ENCODE results near the gene RHOBTB3. TPM values are rescaled to one million over a fixed set of nuclear protein-coding genes. Genes with fewer than 3 reads are reported as not detected.

The RHOBTB3 gene
- total and polyA plus RNA-seq, 2 donors (not counting 3 experiments of a cell fraction or from before 2014, with no cell fraction given), result 44.1 to 52.1 TPM

- Histone ChIP-seq H3K4me1 (ENCODE audit: control insufficient read depth, extremely low read depth, insufficient read depth, low read length) (no peaks in the 10 kb centered on the region), H3K27me3 (ENCODE audit: control insufficient read depth in 2 of 2, insufficient read depth in 2 of 2, low read length in 2 of 2) (no peaks in the 10 kb centered on the region), H3K27ac (ENCODE audit: insufficient read depth, low read depth, low read length) (no peak overlapping the region), H3K79me2 (ENCODE audit: control insufficient read depth, insufficient read depth, low read length) (no peaks in the 10 kb centered on the region), H3K9ac (replicated peaks; ENCODE audit: extremely low read depth, insufficient read depth, low read length) (no peak overlapping the region), H4K20me1 (replicated peaks; ENCODE audit: control insufficient read depth, extremely low read depth, insufficient read depth, low read length) (no peaks in the 10 kb centered on the region), H3K9me1 (replicated peaks; ENCODE audit: control insufficient read depth, extremely low read depth, insufficient read depth, low read length) (no peaks in the 10 kb centered on the region), H3K36me3 (ENCODE audit: control insufficient read depth in 2 of 2, extremely low read depth in 1 of 2, insufficient read depth in 2 of 2, low read length in 2 of 2) (no peaks in the 10 kb centered on the region), H3K4me2 (ENCODE audit: insufficient read depth, low read length) (no peak overlapping the region), H3K9me3 (replicated peaks; ENCODE audit: control insufficient read depth, insufficient read depth, low read length) (no peaks in the 10 kb centered on the region), H2AFZ (ENCODE audit: low read depth, low read length) (no peak overlapping the region), H3K4me3 (replicated peaks in 1 of 3; ENCODE audit: insufficient read depth in 1 of 3, low read depth in 1 of 3, low read length in 3 of 3) (no peak overlapping the region)
- FAIRE-seq (no peak), DNase-seq (ENCODE audit: low read depth, low spot score) (no peak)
- intact Hi-C loops (cut with micrococcal nuclease) (no loop called here), dilution Hi-C loops (cut with MboI; ENCODE audit: extremely low pct_ligation_motif_present, low sequenced_read_pairs) (no loop called here)
- ChIA-PET POLR2A (no interaction called here), CTCF (interaction anchor here (0.6 to 1.6 kb wide), 6 partner anchors 9 to 161 kb away, joined by 3 to 4 read pairs (median 3); partner anchors contain the start of gene RFESD)
- TF ChIP-seq FOS (IDR thresholded peaks at IDR 0.05; ENCODE audit: borderline replicate concordance, insufficient read depth, low read length) (no peak), POLR2A (IDR thresholded peaks at IDR 0.05; ENCODE audit: low read depth, low read length) (no peak), MAX (IDR thresholded peaks at IDR 0.05; ENCODE audit: insufficient read depth, insufficient read length) (no peak), POLR2AphosphoS5 (IDR thresholded peaks at IDR 0.05; ENCODE audit: insufficient read depth, low read depth, low read length) (no peak), MYC (IDR thresholded peaks at IDR 0.05; ENCODE audit: low read depth, low read length) (no peak), GATA2 (IDR thresholded peaks at IDR 0.05; ENCODE audit: insufficient read depth, insufficient read length, low read depth, low read length) (no peak), JUN (IDR thresholded peaks at IDR 0.05; ENCODE audit: borderline replicate concordance, insufficient read depth, insufficient read length, low read depth) (no peak), CTCF (IDR thresholded peaks at IDR 0.05; ENCODE audit: extremely low read depth in 1 of 2, insufficient read depth in 1 of 2, low read depth in 1 of 2, low read length in 2 of 2) (no peak), EZH2 (IDR thresholded peaks at IDR 0.05; ENCODE audit: borderline replicate concordance, low read depth, low read length, severe bottlenecking) (no peak)
- BruUV-seq (replicated peaks), result no TSS peak
Observed at GRCh38 chr5:95808013-95808685, 77.0 kb downstream of the RHOBTB3 start.

Data from endothelial cell of umbilical vein (primary cell).